Gastroesophageal sphincter (tissue), 3 donors: Measurements from ENCODE around the gene ATP6V0D1.

Source experiments
- POLR2A ChIP-seq, 2 donors: fragments of 450-650 bp; IDR thresholded peaks; one replicate each; pipeline ENCODE4 v1.6.1; 2017; ENCODE audit warnings: antibody characterized with exemption in 2 of 2, mild to moderate bottlenecking in 2 of 2, moderate library complexity in 1 of 2
- TF ChIP-seq, protein P1 (sequence below), 4 experiments: fragments of 200-600 bp in 2 of 4; fragments of 450-650 bp in 2 of 4; sonication (generic) in 1 of 4; IDR thresholded peaks; one replicate each; pipeline ENCODE4 v1.5.1; 2017 to 2019; ENCODE audit warnings: antibody characterized with exemption in 4 of 4, mild to moderate bottlenecking in 2 of 4, moderate library complexity in 2 of 4

- TF ChIP-seq POLR2A (IDR thresholded peaks at IDR 0.05) = no peak
- TF ChIP-seq, protein P1, sequence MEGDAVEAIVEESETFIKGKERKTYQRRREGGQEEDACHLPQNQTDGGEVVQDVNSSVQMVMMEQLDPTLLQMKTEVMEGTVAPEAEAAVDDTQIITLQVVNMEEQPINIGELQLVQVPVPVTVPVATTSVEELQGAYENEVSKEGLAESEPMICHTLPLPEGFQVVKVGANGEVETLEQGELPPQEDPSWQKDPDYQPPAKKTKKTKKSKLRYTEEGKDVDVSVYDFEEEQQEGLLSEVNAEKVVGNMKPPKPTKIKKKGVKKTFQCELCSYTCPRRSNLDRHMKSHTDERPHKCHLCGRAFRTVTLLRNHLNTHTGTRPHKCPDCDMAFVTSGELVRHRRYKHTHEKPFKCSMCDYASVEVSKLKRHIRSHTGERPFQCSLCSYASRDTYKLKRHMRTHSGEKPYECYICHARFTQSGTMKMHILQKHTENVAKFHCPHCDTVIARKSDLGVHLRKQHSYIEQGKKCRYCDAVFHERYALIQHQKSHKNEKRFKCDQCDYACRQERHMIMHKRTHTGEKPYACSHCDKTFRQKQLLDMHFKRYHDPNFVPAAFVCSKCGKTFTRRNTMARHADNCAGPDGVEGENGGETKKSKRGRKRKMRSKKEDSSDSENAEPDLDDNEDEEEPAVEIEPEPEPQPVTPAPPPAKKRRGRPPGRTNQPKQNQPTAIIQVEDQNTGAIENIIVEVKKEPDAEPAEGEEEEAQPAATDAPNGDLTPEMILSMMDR (IDR thresholded peaks at IDR 0.05) = no peak
Observed at GRCh38 chr16:67406111-67406971, 74.6 kb downstream of the ATP6V0D1 start.
